NCI-H1417 (cell line): Measurements from ENCODE around the gene TLE4.
"Not testable (repeated sequence)": the region's sequence is repeated elsewhere in the genome, so short reads cannot be mapped to it uniquely, and the experiment has no call there.

ENCODE experiments used
- DNase-seq, 3 experiments: peaks; one replicate each; lab custom pipeline; 2025; lab: John Stamatoyannopoulos, UW

TLE4 gene

DNA sequence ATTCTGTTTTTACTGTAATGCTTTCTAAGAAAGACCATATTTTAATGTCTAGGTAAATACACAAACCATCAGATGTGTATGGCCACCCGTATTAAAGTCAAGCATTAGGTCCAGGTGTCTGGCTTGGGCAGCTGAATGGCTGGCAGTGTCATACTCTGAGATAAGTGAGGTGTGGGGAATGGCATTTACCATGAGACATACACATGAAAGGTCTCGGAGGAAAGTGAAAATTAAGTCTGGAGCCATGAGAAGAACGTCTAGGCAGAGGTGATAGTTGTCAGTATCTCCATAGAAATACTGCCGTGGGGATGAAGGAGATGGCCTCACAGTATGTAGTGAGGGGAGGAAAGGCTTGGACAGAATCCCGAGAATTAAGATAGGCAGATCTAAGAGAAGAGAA is 164.3 kb downstream of the TLE4 start:
- no peak for DNase-seq

GRCh38 chr9:79741381-79741780 is 169.6 kb downstream of the TLE4 start:
- no peak for DNase-seq

- DNase-seq = no peak
Measured at GRCh38 chr9:79742110-79742721, 170.5 kb downstream of the TLE4 start.

- no peak for DNase-seq
Measured at GRCh38 chr9:79744521-79744920, 172.8 kb downstream of the TLE4 start.

- DNase-seq = no peak
Measured at GRCh38 chr9:79745752-79746336, 174.1 kb downstream of the TLE4 start.

DNA sequence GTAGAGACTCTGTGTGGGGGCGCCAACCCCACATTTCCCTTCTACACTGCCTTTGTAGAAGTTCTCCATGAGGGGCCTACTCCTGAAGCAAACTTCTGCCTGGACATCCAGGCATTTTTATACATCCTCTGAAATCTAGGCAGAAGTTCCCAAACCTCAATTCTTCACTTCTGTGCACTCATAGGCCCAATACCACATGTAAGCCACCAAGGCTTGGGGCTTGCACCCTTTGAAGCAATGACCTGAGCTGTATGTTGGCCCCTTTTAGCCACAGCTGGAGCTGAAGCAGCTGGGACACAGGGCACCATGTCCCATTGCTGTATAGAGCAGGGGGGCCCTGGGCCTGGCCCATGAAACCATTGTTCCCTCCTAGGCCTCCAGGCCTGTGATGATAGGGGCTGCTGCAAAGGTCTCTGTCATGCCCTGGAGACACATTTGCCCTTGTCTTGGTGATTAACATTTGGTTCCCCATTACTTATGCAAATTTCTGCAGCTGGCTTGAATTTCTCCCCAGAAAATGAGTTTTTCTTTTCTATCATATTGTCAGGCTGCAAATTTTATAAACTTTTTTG is 180.2 kb downstream of the TLE4 start:
- not testable (repeated sequence) for DNase-seq

DNA sequence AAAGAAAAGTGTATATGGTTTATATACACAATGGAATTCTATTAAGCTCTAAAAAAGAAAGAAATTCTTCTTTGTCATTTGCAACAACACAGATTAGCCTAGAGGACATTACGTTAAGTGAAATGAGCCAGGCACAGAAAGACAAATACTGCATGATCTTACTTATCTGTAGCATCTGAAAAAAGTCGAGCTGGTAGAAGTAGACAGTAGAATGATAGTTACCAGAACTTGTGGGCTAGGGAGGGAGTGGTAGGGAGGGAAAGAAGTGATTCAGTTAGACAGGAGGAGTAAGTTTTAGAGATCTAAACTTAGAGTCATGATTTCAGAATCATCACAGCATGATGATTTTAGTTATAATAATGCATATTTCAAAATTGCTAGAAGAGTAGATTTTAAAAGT is 184.6 kb downstream of the TLE4 start:
- DNase-seq = no peak

- no peak for DNase-seq
Measured at GRCh38 chr9:79757074-79757473, 185.3 kb downstream of the TLE4 start.

GRCh38 chr9:79757881-79758669 is 186.3 kb downstream of the TLE4 start:
- DNase-seq = no peak

DNA sequence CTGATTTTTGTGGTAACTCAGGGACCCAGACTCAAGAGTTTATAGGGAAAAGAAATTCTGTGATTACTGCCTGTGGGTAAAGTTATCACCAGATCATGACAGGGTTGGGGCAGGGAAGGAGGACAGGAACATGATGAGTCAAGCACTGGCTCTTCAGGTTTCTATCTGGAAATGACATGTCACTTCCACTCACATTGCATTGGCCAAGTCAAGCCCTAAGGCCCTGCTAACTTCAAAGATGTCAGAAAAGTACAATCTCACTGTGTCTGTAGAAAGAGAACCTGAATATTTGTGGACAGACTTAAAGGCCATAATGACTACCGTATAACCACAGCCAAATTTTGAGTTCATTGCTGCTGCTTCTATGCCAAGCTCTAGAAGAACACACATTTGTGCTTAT is 187.7 kb downstream of the TLE4 start:
- DNase-seq = no peak

DNA sequence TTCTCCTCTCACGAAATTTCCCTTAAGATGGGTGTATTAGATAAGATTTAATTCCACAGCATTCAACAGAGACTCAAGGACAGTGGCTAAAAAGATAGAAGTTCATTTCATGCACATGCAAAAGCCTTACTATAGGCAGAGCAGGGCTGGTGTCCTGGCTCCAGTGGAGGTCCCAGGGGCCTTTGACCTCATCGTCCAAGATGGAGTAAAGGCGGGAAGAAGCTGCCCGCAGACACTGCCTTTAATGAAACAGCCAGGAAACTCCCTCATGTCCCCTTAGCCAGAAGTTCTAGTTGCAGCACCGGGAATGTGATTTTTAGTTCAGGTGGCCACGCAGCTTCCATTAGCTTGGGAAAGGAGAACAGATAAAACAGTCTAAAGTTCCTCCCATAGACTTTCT is 190.3 kb downstream of the TLE4 start:
- DNase-seq = no peak

- peak in 2 of 3 experiments; percentile 22 to 52 for DNase-seq
Measured at GRCh38 chr9:79763671-79764285, 192.0 kb downstream of the TLE4 start.

DNA sequence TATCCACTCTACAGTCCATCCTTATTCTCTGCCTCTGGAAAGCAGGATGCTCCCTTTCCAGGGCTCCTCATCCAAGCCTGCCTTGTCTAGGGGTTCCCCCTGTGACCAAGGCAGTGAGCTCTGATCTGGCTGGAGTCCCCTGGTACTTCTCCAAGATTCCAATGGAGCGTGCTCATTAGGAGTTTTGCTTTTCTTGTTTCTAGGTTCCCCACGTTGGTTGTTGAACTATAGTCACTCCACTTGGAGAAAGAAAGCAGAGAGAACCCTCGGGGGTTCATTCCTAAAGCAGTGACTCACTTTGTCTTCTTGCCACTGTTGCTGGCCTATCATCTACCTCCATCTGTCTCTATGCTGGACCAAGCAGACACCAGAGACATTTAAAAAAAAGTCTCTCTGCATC is 192.6 kb downstream of the TLE4 start:
- DNase-seq = no peak

DNA sequence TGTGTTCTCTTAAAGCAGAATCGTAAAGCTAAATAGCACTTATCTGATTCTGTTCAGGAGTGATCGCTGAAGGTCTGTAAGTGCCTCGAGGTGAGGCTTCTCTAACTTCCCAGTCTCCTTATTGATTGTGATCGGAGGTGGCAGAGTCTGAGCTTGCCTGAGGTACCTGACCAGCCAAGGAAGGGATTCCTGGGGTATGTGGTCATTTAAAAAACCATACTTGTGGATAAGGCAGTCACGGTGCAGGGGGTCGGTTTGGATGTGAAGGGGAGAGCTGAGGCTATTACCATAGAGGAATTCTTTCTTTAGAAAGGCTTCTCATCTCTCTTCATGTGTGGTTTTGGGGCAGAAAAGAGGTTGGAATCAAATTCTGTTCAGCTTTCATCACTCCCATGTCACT is 193.7 kb downstream of the TLE4 start:
- DNase-seq = no peak

DNA sequence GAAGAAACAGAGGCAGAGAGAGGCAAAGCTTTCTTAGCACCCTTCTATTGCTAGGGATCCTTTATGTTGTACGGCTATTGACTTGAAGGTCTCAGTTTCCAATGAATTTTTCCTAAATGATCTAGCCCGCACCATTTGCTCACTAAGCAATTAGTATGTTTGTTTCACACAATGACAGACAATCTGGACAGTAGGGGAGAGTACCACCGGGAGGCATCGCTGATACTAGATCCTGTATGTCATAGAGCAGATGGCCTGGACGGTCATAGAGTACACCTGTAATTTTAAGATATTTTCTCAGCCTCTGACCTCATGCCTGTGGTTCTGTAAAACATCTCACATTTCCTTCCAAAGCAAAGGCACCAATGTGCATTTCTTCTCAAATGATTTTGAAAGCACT is 194.3 kb downstream of the TLE4 start:
- peak in 1 of 3 experiments; percentile 34 for DNase-seq

DNA sequence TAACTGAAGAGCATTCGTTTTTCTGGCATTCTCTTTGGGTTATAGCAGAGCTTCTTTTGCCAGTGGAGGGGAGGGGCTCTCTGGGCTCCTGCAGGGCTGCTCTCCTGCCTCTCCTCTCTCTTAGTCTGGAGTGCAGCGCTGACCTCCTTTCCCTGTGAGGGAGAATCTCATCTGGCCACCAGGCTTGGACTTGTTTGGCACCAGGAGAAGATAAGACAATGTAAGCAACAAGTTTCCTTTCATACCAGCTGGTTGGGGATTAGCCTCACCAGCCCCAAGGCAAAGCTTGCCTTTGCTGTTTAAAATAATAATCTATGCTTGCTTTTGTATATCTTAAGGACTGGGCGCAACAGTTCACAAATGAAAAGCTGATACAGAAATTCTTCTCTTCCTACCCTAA is 196.4 kb downstream of the TLE4 start:
- no peak for DNase-seq

DNA sequence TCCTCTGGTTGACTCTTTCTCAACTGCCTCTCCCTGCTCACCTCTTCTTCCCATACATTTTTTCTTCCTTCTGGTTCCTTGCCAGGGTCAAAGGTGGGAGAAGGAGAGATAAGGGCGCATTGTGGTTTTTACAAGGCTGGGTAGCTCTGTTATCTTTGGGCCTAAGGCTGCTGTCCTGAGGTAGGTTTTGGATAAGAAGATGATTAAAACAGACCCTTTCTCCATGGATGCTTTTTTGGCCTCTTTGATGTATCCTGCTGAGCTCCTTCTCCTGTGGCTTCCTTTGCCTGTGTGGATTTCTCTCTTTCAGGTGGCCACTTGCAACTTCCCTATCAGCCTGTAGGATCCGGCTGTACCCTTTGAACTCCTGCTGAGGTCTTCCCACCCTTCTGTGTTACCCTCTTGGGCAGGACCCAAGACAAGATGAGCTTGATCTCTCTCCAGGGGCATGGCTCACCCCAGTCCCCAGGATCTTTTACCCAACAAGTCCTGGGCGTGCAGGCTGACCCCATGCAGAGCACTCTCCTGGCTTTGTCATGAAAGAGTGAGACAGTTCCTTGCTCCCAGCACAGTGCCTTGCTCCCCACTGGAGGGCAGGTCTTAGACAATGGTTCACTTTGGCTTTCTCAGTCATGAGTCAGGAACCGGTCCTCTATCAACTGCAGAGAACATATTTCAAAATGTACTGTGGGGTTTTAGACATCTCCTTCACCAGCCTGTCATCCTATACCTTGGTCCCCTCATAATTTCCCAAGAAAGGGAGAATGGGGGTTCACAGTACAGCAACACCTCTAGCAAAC is 197.9 kb downstream of the TLE4 start:
- no peak for DNase-seq

DNA sequence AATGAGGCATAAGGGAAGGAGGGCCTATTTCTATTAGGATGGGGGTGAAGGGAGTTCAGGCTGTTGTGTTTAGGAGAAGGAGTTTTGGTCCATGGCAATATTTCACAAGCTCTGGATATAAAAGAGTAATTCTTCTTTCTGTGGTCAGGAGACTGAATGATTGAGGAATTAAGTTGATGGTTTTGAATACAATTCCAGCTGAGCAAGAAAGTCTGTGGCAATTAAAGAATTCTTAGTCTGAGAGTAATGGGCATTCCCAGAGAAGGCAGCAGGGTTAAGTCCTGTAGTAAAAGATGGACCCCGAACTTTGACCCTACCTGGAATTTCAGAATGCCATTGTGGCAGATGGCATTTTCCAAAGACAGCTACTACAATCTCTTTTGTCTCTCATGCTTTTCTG is 202.6 kb downstream of the TLE4 start:
- DNase-seq = no peak
